Measurements from ENCODE around the gene S100A13. TPM values are rescaled to one million over a fixed set of nuclear protein-coding genes. Genes with fewer than 3 reads are reported as not detected.
A peak's percentile ranks its signal among the peaks of the same experiment; 100 is the strongest.

The S100A13 gene
- total RNA-seq, 4 donors from 2014 or later, result 28.0 to 55.4 (median 43.1) TPM

GRCh38 chr1:153573351-153573750 lies 54.0 kb downstream of the S100A13 start:
- Histone ChIP-seq H3K27me3 (no peaks in the 10 kb centered on the region), H3K9me3 (no peaks in the 10 kb centered on the region), H3K27ac (peak overlapping the region; percentile 64), H3K4me1 (peaks cover 34% of the 10 kb centered on the region), H3K4me3 (no peak overlapping the region), H3K36me3 (no peaks in the 10 kb centered on the region)
- no peak for DNase-seq (ENCODE audit: low spot score in 2 of 2)
- WGBS, result 83% methylated on average over 3 of the region's 3 CpGs
- TF ChIP-seq POLR2AphosphoS5 (IDR thresholded peaks at IDR 0.05) (no peak), POLR2A (IDR thresholded peaks at IDR 0.05) (no peak), CTCF (IDR thresholded peaks at IDR 0.05) (no peak), EP300 (IDR thresholded peaks at IDR 0.05) (no peak)

GRCh38 chr1:153572569-153573015 lies 54.7 kb downstream of the S100A13 start:
- TF ChIP-seq CTCF (IDR thresholded peaks at IDR 0.05), result peak; percentile 67 to 81
- TF ChIP-seq POLR2A (IDR thresholded peaks at IDR 0.05), result no peak
- TF ChIP-seq EP300 (IDR thresholded peaks at IDR 0.05), result no peak
- TF ChIP-seq POLR2AphosphoS5 (IDR thresholded peaks at IDR 0.05), result peak in 2 of 3 donors; percentile 24 to 60
- Histone ChIP-seq H3K27ac (peak overlapping the region; percentile 64), H3K4me3 (no peak overlapping the region), H3K4me1 (peaks cover 36% of the 10 kb centered on the region), H3K27me3 (no peaks in the 10 kb centered on the region), H3K9me3 (no peaks in the 10 kb centered on the region), H3K36me3 (no peaks in the 10 kb centered on the region)
- no peak for DNase-seq (ENCODE audit: low spot score in 2 of 2)
- 2% methylated on average over 3 of the region's 3 CpGs for WGBS

GRCh38 chr1:153571706-153572105 lies 55.6 kb downstream of the S100A13 start:
- Histone ChIP-seq H3K36me3 (no peaks in the 10 kb centered on the region), H3K27ac (peak overlapping the region; percentile 64), H3K4me3 (no peak overlapping the region), H3K9me3 (no peaks in the 10 kb centered on the region), H3K27me3 (no peaks in the 10 kb centered on the region), H3K4me1 (peaks cover 41% of the 10 kb centered on the region)
- TF ChIP-seq POLR2AphosphoS5 (IDR thresholded peaks at IDR 0.05) (no peak), POLR2A (IDR thresholded peaks at IDR 0.05) (no peak), CTCF (IDR thresholded peaks at IDR 0.05) (no peak), EP300 (IDR thresholded peaks at IDR 0.05) (no peak)
- DNase-seq (ENCODE audit: low spot score in 2 of 2), result no peak
- WGBS, result 71% methylated on average over 7 of the region's 7 CpGs

GRCh38 chr1:153570874-153571273 lies 56.4 kb downstream of the S100A13 start:
- H3K4me1 ChIP-seq, result peaks cover 50% of the 10 kb centered on the region
- no peaks in the 10 kb centered on the region for H3K36me3 ChIP-seq
- TF ChIP-seq EP300 (IDR thresholded peaks at IDR 0.05) (no peak), POLR2A (IDR thresholded peaks at IDR 0.05) (no peak), POLR2AphosphoS5 (IDR thresholded peaks at IDR 0.05) (no peak), CTCF (IDR thresholded peaks at IDR 0.05) (no peak)
- H3K27ac ChIP-seq, result no peak overlapping the region
- WGBS, result 81% methylated on average over 5 of the region's 5 CpGs
- H3K4me3 ChIP-seq, result no peak overlapping the region
- no peaks in the 10 kb centered on the region for H3K9me3 ChIP-seq
- no peaks in the 10 kb centered on the region for H3K27me3 ChIP-seq
- DNase-seq (ENCODE audit: low spot score in 2 of 2), result no peak

GRCh38 chr1:153569465-153569864 lies 57.8 kb downstream of the S100A13 start:
- Histone ChIP-seq H3K27me3 (no peaks in the 10 kb centered on the region), H3K36me3 (no peaks in the 10 kb centered on the region), H3K27ac (no peak overlapping the region), H3K4me3 (no peak overlapping the region), H3K4me1 (peaks cover 61% of the 10 kb centered on the region), H3K9me3 (no peaks in the 10 kb centered on the region)
- DNase-seq (ENCODE audit: low spot score in 2 of 2), result no peak
- no peak for TF ChIP-seq POLR2AphosphoS5 (IDR thresholded peaks at IDR 0.05)
- TF ChIP-seq EP300 (IDR thresholded peaks at IDR 0.05), result no peak
- no peak for TF ChIP-seq POLR2A (IDR thresholded peaks at IDR 0.05)
- no peak for TF ChIP-seq CTCF (IDR thresholded peaks at IDR 0.05)
- WGBS, result 84% methylated on average over 8 of the region's 8 CpGs

Other genes starting within 250 kb of the S100A13 start
- gene S100A8, start 236.4 kb downstream of the S100A13 start, total RNA-seq, result 10 to 100 TPM in 3 of 4 donors, 1 to 10 TPM in 1; 5.7 to 38.4 (median 19.5) TPM
- gene S100A7A, start 211.0 kb downstream of the S100A13 start, total RNA-seq, result under 1 TPM in 1 of 4 donors, not detected in 3; 0.10 TPM
- gene S100A7, start 166.9 kb downstream of the S100A13 start, total RNA-seq, result 100 to 1,000 TPM in 1 of 4 donors, 10 to 100 TPM in 2, 1 to 10 TPM in 1; 5.1 to 107 (median 20.2) TPM
- gene S100A6, start 91.5 kb downstream of the S100A13 start, total RNA-seq, result 100 to 1,000 TPM; 135 to 264 (median 241) TPM
- gene S100A5, start 86.6 kb downstream of the S100A13 start, total RNA-seq, result not detected
- gene S100A4, start 81.7 kb downstream of the S100A13 start, total RNA-seq, result 100 to 1,000 TPM in 3 of 4 donors, 10 to 100 TPM in 1; 89.3 to 229 (median 175) TPM
- 100 to 1,000 TPM in 1 of 4 donors, 10 to 100 TPM in 2, not detected in 1; 42.6 to 342 (median 88.0) TPM for gene S100A3, start 78.2 kb downstream of the S100A13 start, total RNA-seq
- 100 to 1,000 TPM; 127 to 519 (median 267) TPM for gene S100A2, start 61.7 kb downstream of the S100A13 start, total RNA-seq
- 100 to 1,000 TPM; 133 to 668 (median 414) TPM for gene S100A16, start 14.4 kb downstream of the S100A13 start, total RNA-seq
- 100 to 1,000 TPM; 252 to 555 (median 445) TPM for gene S100A14, start 11.2 kb downstream of the S100A13 start, total RNA-seq
- 10 to 100 TPM; 17.9 to 33.2 (median 21.1) TPM for gene S100A1, start 929 bp upstream of the S100A13 start, total RNA-seq
- gene CHTOP, start 6.6 kb upstream of the S100A13 start, total RNA-seq, result 10 to 100 TPM; 56.8 to 78.1 (median 58.2) TPM
- 10 to 100 TPM; 33.6 to 41.1 (median 35.6) TPM for gene SNAPIN, start 31.2 kb upstream of the S100A13 start, total RNA-seq
- gene ILF2, start 43.5 kb upstream of the S100A13 start, total RNA-seq, result 100 to 1,000 TPM in 3 of 4 donors, 10 to 100 TPM in 1; 68.2 to 149 (median 127) TPM
- 10 to 100 TPM in 1 of 4 donors, 1 to 10 TPM in 3; 4.7 to 19.2 (median 6.9) TPM for gene NPR1, start 51.2 kb upstream of the S100A13 start, total RNA-seq
- 10 to 100 TPM; 38.3 to 75.4 (median 43.9) TPM for gene INTS3, start 100.5 kb upstream of the S100A13 start, total RNA-seq
- 10 to 100 TPM; 18.3 to 72.3 (median 39.6) TPM for gene SLC27A3, start 147.9 kb upstream of the S100A13 start, total RNA-seq

All from suprapubic skin (tissue), 4 donors.